ENCODE measurements around the gene NPPC. TPM values are rescaled to one million over a fixed set of nuclear protein-coding genes. Genes with fewer than 3 reads are reported as not detected.
"Not testable (repeated sequence)": the region's sequence is repeated elsewhere in the genome, so short reads cannot be mapped to it uniquely, and the experiment has no call there.

The NPPC gene
- total RNA-seq, 4 donors from 2014 or later: 0.68 to 90.4 TPM; not detected in 2

DNA sequence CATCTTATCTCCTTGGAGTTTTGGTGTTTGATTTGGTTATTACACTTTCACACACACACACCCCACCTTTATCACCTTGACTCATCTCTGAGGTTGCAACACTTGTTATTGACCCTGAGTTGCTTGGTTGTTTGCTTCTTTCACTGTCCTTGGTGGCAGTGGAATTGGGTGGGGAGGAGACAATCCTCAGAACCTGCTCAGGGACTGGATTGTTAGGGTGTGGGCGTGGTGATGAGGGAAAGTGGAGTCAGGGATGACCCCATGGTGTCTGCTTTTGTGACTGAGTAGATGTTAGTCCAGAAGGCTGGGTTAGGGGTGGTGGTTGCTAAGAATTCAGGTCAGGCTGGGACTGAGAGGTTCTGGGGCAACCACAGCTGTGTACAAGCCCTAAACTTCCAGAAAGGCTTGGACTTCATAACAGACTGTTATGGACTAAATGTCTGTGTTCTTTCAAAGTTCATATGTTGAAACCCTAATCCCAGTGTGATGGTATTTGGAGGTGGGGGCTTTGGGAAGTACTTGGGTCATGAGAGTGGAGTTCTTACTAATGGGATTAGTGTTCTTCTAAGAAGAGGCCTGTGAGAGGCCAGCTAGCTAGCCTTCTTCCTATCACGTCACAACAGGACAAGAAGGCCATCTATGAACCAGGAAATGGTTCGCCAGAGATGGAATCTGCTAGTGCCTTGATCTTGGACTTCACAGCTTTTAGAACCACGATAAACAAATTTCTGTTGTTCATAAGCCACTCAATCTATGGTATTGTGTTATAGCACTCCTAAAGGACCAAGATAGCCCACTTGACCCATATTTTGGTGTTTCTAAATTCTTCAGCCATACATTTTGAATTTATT is 31.9 kb upstream of the NPPC start:
- Histone ChIP-seq H3K27ac (no peak overlapping the region), H3K36me3 (no peaks in the 10 kb centered on the region), H3K4me3 (no peak overlapping the region), H3K4me1 (peaks cover 0 to 18% (median 9%) of the 10 kb centered on the region in 4 donors), H3K9me3 (no peaks in the 10 kb centered on the region), H3K27me3 (peaks cover 3% of the 10 kb centered on the region)
- DNase-seq: peak; percentile 19
- in situ Hi-C loops (cut with MboI; ENCODE audit: low pct_ligation_motif_present in 1 of 4, low pct_unique_long_range_greater_than_20kb in 1 of 4, low sequenced_read_pairs in 3 of 4) (no loop called here), intact Hi-C loops (cut with DNase I; ENCODE audit: low total_unique reads) (no loop called here)
- 61 to 83% methylated on average over 2 to 4 of the region's 4 CpGs for WGBS, 2 donors (ENCODE audit: low coverage in 1 of 2)
- TF ChIP-seq POLR2A (IDR thresholded peaks at IDR 0.05): no peak
- TF ChIP-seq, protein P1, sequence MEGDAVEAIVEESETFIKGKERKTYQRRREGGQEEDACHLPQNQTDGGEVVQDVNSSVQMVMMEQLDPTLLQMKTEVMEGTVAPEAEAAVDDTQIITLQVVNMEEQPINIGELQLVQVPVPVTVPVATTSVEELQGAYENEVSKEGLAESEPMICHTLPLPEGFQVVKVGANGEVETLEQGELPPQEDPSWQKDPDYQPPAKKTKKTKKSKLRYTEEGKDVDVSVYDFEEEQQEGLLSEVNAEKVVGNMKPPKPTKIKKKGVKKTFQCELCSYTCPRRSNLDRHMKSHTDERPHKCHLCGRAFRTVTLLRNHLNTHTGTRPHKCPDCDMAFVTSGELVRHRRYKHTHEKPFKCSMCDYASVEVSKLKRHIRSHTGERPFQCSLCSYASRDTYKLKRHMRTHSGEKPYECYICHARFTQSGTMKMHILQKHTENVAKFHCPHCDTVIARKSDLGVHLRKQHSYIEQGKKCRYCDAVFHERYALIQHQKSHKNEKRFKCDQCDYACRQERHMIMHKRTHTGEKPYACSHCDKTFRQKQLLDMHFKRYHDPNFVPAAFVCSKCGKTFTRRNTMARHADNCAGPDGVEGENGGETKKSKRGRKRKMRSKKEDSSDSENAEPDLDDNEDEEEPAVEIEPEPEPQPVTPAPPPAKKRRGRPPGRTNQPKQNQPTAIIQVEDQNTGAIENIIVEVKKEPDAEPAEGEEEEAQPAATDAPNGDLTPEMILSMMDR (IDR thresholded peaks at IDR 0.05): no peak
- TF ChIP-seq POLR2AphosphoS5 (IDR thresholded peaks at IDR 0.05): no peak
- TF ChIP-seq EP300 (IDR thresholded peaks at IDR 0.05; ENCODE audit: low read depth): no peak

DNA sequence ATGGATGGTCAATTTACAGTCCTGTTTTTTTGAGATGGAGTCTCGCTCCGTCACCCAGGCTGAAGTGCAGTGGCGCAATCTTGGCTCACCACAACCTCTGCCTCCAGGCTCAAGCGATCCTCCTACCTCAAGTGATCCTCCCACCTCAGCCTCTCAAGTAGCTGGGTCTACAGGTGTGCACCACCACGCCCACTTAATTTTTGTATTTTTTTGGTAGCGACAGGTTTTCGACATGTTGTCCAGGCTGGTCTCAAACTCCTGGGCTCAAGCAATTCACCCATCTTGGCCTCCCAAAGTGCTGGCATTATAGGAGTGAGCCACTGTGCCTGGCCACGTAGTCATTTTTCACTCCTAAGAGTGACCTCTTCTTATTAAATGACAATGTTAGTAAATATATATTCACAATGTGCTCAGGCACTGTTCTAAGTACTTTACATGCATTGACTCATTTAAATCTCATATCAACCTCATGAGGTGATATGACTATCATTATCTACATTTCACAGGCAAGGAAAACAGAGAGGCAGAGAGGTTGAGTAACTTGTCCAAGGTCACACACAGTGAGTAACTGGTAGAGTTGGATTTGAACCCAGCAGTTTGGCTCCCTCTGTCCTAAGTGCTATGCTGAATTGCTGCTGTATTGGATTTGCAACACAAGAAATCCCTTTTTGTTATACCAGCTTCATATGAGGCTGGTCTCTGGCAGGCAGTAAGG is 29.7 kb upstream of the NPPC start:
- Histone ChIP-seq H3K27ac (no peak overlapping the region), H3K4me1 (peaks cover 0 to 4% (median 3%) of the 10 kb centered on the region in 4 donors), H3K36me3 (no peaks in the 10 kb centered on the region), H3K9me3 (no peaks in the 10 kb centered on the region), H3K27me3 (peaks cover 3% of the 10 kb centered on the region), H3K4me3 (no peak overlapping the region)
- no peak for TF ChIP-seq POLR2A (IDR thresholded peaks at IDR 0.05)
- TF ChIP-seq, protein P1 (IDR thresholded peaks at IDR 0.05): no peak
- no peak for TF ChIP-seq POLR2AphosphoS5 (IDR thresholded peaks at IDR 0.05)
- TF ChIP-seq EP300 (IDR thresholded peaks at IDR 0.05; ENCODE audit: low read depth): no peak
- 88 to 93% methylated on average over 5 to 8 of the region's 8 CpGs for WGBS, 2 donors (ENCODE audit: low coverage in 1 of 2)
- no peak for DNase-seq
- intact Hi-C loops (cut with DNase I; ENCODE audit: low total_unique reads): no loop called here
- in situ Hi-C loops (cut with MboI; ENCODE audit: low pct_ligation_motif_present in 1 of 4, low pct_unique_long_range_greater_than_20kb in 1 of 4, low sequenced_read_pairs in 3 of 4): no loop called here

DNA sequence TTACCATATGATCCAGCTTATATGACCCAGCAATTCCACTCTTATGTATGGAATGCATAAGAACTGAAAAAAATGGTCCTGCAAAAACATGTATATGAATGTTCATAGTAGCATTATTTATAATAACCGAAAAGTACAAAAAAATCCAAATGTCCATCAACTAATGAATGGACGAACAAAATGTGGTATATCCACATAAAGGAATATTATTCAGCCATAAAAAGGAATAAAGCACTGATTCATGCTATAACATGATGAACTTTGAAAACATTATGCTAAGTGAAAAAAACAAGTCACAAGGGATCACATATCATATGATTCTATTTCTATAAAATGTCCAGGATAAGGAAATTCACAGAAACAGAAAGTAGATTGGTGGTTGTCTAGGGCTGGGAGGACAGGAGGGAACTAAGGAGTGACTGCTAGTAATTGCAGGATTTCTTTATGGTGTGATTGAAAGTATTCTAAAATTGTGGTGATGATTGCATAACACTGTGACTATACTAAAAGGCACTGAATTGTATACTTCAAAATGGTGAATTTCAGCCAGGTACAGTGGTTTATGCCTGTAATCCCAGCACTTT is 25.3 kb upstream of the NPPC start:
- no peaks in the 10 kb centered on the region for H3K9me3 ChIP-seq
- intact Hi-C loops (cut with DNase I; ENCODE audit: low total_unique reads): no loop called here
- H3K27ac ChIP-seq: no peak overlapping the region
- H3K27me3 ChIP-seq: no peaks in the 10 kb centered on the region
- 69 to 96% methylated on average over 2 of the region's 2 CpGs for WGBS, 2 donors (ENCODE audit: low coverage in 1 of 2)
- in situ Hi-C loops (cut with MboI; ENCODE audit: low pct_ligation_motif_present in 1 of 4, low pct_unique_long_range_greater_than_20kb in 1 of 4, low sequenced_read_pairs in 3 of 4): no loop called here
- H3K4me3 ChIP-seq: no peak overlapping the region
- DNase-seq: no peak
- H3K4me1 ChIP-seq: no peaks in the 10 kb centered on the region
- no peak for TF ChIP-seq POLR2A (IDR thresholded peaks at IDR 0.05)
- TF ChIP-seq, protein P1 (IDR thresholded peaks at IDR 0.05): no peak
- no peak for TF ChIP-seq POLR2AphosphoS5 (IDR thresholded peaks at IDR 0.05)
- no peak for TF ChIP-seq EP300 (IDR thresholded peaks at IDR 0.05; ENCODE audit: low read depth)
- H3K36me3 ChIP-seq: no peaks in the 10 kb centered on the region

DNA sequence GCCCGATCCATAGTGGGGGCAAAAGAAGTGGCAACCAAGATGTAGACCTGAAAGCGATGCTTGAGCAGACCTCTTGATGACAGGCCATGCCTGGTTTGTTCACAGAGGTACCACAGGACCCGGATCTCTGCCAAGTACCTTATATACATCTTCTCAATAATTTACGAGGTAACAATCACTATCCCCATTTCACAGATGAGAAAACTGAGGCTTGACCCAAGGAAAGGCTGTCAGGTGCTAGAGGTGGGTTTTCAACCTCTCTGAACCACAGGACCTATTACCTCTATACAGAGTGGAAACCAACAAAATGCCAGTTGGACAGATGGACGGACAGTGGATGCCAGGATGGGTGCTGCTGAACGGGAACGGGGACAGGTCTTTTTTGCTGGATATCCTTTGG is 21.5 kb upstream of the NPPC start:
- no peak for DNase-seq
- Histone ChIP-seq H3K4me3 (no peak overlapping the region), H3K9me3 (no peaks in the 10 kb centered on the region), H3K27ac (no peak overlapping the region), H3K36me3 (no peaks in the 10 kb centered on the region), H3K4me1 (no peaks in the 10 kb centered on the region), H3K27me3 (no peaks in the 10 kb centered on the region)
- 85 to 100% methylated on average over 1 to 7 of the region's 7 CpGs for WGBS, 2 donors (ENCODE audit: low coverage in 1 of 2)
- in situ Hi-C loops (cut with MboI; ENCODE audit: low pct_ligation_motif_present in 1 of 4, low pct_unique_long_range_greater_than_20kb in 1 of 4, low sequenced_read_pairs in 3 of 4) (loop anchor here in 2 of 4 donors (25.0 kb wide), 1 partner anchor 190 kb away; no protein-coding TSS in a partner anchor), intact Hi-C loops (cut with DNase I; ENCODE audit: low total_unique reads) (no loop called here)
- no peak for TF ChIP-seq POLR2AphosphoS5 (IDR thresholded peaks at IDR 0.05)
- TF ChIP-seq, protein P1 (IDR thresholded peaks at IDR 0.05): no peak
- no peak for TF ChIP-seq POLR2A (IDR thresholded peaks at IDR 0.05)
- no peak for TF ChIP-seq EP300 (IDR thresholded peaks at IDR 0.05; ENCODE audit: low read depth)

DNA sequence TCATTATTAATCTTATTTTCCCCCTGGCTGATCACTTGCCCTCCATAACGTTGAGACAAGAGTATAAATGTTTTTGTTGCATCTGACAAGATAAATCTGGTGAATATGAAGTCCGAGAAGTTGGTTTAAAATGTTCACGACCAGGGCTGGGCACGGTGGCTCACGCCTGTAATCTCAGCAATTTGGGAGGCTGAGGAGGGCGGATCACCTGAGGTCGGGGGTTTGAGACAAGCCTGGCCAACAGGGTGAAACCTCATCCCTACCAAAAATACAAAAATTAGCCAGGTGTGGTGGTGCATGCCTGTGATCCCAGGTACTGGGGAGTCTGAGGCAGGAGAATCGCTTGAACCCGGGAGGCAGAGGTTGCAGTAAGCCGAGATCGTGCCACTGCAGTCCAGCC is 20.9 kb upstream of the NPPC start:
- WGBS, 2 donors (ENCODE audit: low coverage in 1 of 2): 73 to 77% methylated on average over 7 to 11 of the region's 11 CpGs

More for the DNA sequence above, 20.9 kb upstream of the NPPC start:
- H3K4me1 ChIP-seq; intact Hi-C loops (cut with DNase I; ENCODE audit: low total_unique reads); H3K27ac ChIP-seq; DNase-seq; H3K4me3 ChIP-seq; H3K36me3 ChIP-seq; H3K9me3 ChIP-seq; H3K27me3 ChIP-seq: not testable (repeated sequence)
- in situ Hi-C loops (cut with MboI; ENCODE audit: low pct_ligation_motif_present in 1 of 4, low pct_unique_long_range_greater_than_20kb in 1 of 4, low sequenced_read_pairs in 3 of 4): loop anchor here in 2 of 4 donors (25.0 kb wide), 1 partner anchor 190 kb away; no protein-coding TSS in a partner anchor

All from transverse colon (tissue), 4 donors.